A673 (cell line): Measurements from ENCODE around the gene BRD4. TPM values are rescaled to one million over a fixed set of nuclear protein-coding genes. Genes with fewer than 3 reads are reported as not detected.
A peak's percentile ranks its signal among the peaks of the same experiment; 100 is the strongest.

Experiments used
- BruUV-seq: library from RNA; stranded (reverse); fragments of 400-500 nt; replicated peaks from 2 replicates; lab custom pipeline; 2021; lab: Mats Ljungman, UMichigan
- CTCF ChIA-PET: fragments of 300-600 bp; sonication (Branson Sonifier 250); formaldehyde crosslinking; loops from one replicate; lab custom pipeline; 2022; ENCODE audit warnings: antibody characterized with exemption; lab: Charles Lee
- POLR2A ChIA-PET: fragments of 300-600 bp; sonication (Branson Sonifier 250); formaldehyde crosslinking; loops from one replicate; lab custom pipeline; 2022; ENCODE audit warnings: antibody characterized with exemption; ENCODE audit not compliant: low non-redundant PET; lab: Charles Lee
- DNase-seq: peaks from one replicate; pipeline ENCODE4 v3.0.0-alpha.2; 2015; ENCODE audit warnings: low spot score
- H3K27ac ChIP-seq: fragments of 200-600 bp; sonication (generic); 2 replicates; pipeline ENCODE4 v1.5.1; 2016; ENCODE audit warnings: mixed run types, low read depth, mild to moderate bottlenecking, mixed read lengths, antibody characterized with exemption, low read length; ENCODE audit not compliant: poor library complexity, severe bottlenecking
- H3K27me3 ChIP-seq: fragments of 200-600 bp; sonication (generic); replicated peaks from 2 replicates; pipeline ENCODE4 v1.6.1; 2017; ENCODE audit warnings: mixed run types, low read depth, mild to moderate bottlenecking, mixed read lengths, antibody characterized with exemption, low read length; ENCODE audit not compliant: insufficient read depth, poor library complexity
- H3K36me3 ChIP-seq: fragments of 200-600 bp; sonication (generic); 2 replicates; pipeline ENCODE4 v1.6.1; 2016; ENCODE audit warnings: mixed run types, mild to moderate bottlenecking, mixed read lengths, antibody characterized with exemption, low read length; ENCODE audit not compliant: insufficient read depth, poor library complexity, severe bottlenecking
- H3K4me1 ChIP-seq: fragments of 200-600 bp; sonication (generic); 2 replicates; pipeline ENCODE4 v1.6.1; 2017; ENCODE audit warnings: mixed run types, mild to moderate bottlenecking, mixed read lengths, antibody characterized with exemption, low read length; ENCODE audit not compliant: insufficient read depth, poor library complexity, severe bottlenecking
- H3K4me3 ChIP-seq: fragments of 200-600 bp; sonication (generic); 2 replicates; pipeline ENCODE4 v1.5.1; 2016; ENCODE audit warnings: low read depth, mixed run types, mild to moderate bottlenecking, mixed read lengths, low read length; ENCODE audit not compliant: poor library complexity, severe bottlenecking
- H3K9me3 ChIP-seq: fragments of 200-600 bp; sonication (generic); 2 replicates; pipeline ENCODE4 v1.6.1; 2016; ENCODE audit warnings: mixed run types, low read depth, mild to moderate bottlenecking, mixed read lengths, antibody characterized with exemption, low read length; ENCODE audit not compliant: poor library complexity, severe bottlenecking
- CTCF ChIP-seq: fragments of 300-800, 200-600 bp; sonication (generic); conservative IDR thresholded peaks from 2 replicates; pipeline ENCODE4 v1.5.1; 2017; ENCODE audit warnings: low read depth, mild to moderate bottlenecking, antibody characterized with exemption, low read length, moderate library complexity, mixed read lengths
- EZH2 ChIP-seq: fragments of 200-600 bp; sonication (generic); IDR thresholded peaks from 2 replicates; pipeline ENCODE4 v1.6.1; 2017; ENCODE audit warnings: borderline replicate concordance, low read depth, mild to moderate bottlenecking, mixed read lengths, antibody characterized with exemption, low read length; ENCODE audit not compliant: poor library complexity, severe bottlenecking
- intact Hi-C: fragments of 100-400 bp; cut with micrococcal nuclease; formaldehyde crosslinking; loops from one replicate; pipeline ENCODE4 v1.10.0; 2022; ENCODE audit not compliant: unreplicated experiment
- total RNA-seq: library from RNA; stranded (reverse); gene quantifications from 2 replicates; pipeline ENCODE4 v1.2.3, GENCODE V29; 2021

Gene BRD4
- total RNA-seq, 1 experiment from 2014 or later = 174 TPM

- H3K9me3 ChIP-seq = no peaks in the 10 kb centered on the region
- no peak overlapping the region for H3K4me3 ChIP-seq
- CTCF ChIA-PET = no interaction called here
- no peak for DNase-seq
- H3K27ac ChIP-seq = peak overlapping the region; percentile 4
- POLR2A ChIA-PET = no interaction called here
- peaks cover 41% of the 10 kb centered on the region for H3K4me1 ChIP-seq
- intact Hi-C loops = no loop called here
- BruUV-seq = no TSS peak
- TF ChIP-seq CTCF = no peak
- no peak for TF ChIP-seq EZH2
- no peaks in the 10 kb centered on the region for H3K36me3 ChIP-seq
- no peaks in the 10 kb centered on the region for H3K27me3 ChIP-seq
Observed at GRCh38 chr19:15316498-15316897, 15.8 kb downstream of the BRD4 start.

- Histone ChIP-seq H3K27ac (no peak overlapping the region), H3K27me3 (no peaks in the 10 kb centered on the region), H3K9me3 (no peaks in the 10 kb centered on the region), H3K4me3 (no peak overlapping the region), H3K36me3 (no peaks in the 10 kb centered on the region), H3K4me1 (peaks cover 28% of the 10 kb centered on the region)
- ChIA-PET POLR2A (interaction anchor here (0.6 kb wide), 2 partner anchors 11 to 25 kb away, joined by 3 read pairs; no protein-coding TSS in a partner anchor), CTCF (no interaction called here)
- intact Hi-C loops = no loop called here
- no peak for TF ChIP-seq CTCF
- no peak for TF ChIP-seq EZH2
- no TSS peak for BruUV-seq
- DNase-seq = no peak
Observed at GRCh38 chr19:15315101-15315500, 17.2 kb downstream of the BRD4 start.

- no peak for DNase-seq
- TF ChIP-seq CTCF = no peak
- TF ChIP-seq EZH2 = no peak
- Histone ChIP-seq H3K27ac (peak overlapping the region; percentile 54), H3K4me1 (peaks cover 24% of the 10 kb centered on the region), H3K27me3 (no peaks in the 10 kb centered on the region), H3K4me3 (no peak overlapping the region), H3K9me3 (no peaks in the 10 kb centered on the region), H3K36me3 (no peaks in the 10 kb centered on the region)
- CTCF ChIA-PET = no interaction called here
- no TSS peak for BruUV-seq
- POLR2A ChIA-PET = no interaction called here
- intact Hi-C loops = no loop called here
Observed at GRCh38 chr19:15313649-15314279, 18.6 kb downstream of the BRD4 start.
